Central memory CD8-positive, alpha-beta T cell (primary cell): ENCODE data around the gene MPV17L2.
"Not testable (repeated sequence)": the region's sequence is repeated elsewhere in the genome, so short reads cannot be mapped to it uniquely, and the experiment has no call there.

Source experiments
- ATAC-seq: fragments of 150-1000 bp; cut with Tn5 transposase; replicated peaks from 2 replicates; pipeline ENCODE4 v1.10.0; 2022; ENCODE audit warnings: mild to moderate bottlenecking, moderate FRiP score, moderate number of reproducible peaks; ENCODE audit not compliant: poor library complexity, severe bottlenecking; ENCODE audit errors: extremely low read depth
- DNase-seq, 2 donors: peaks; one replicate each; pipeline ENCODE4 v3.0.0; 2021; ENCODE audit warnings: low spot score in 2 of 2
- H3K27ac Mint-ChIP-seq: one replicate; pipeline ENCODE4 v1.8.0; 2022; ENCODE audit warnings: low read depth, mild to moderate bottlenecking, moderate library complexity, mixed read lengths
- H3K27me3 Mint-ChIP-seq: one replicate; pipeline ENCODE4 v1.8.0; 2022; ENCODE audit warnings: mixed read lengths
- H3K36me3 Mint-ChIP-seq: one replicate; pipeline ENCODE4 v1.8.0; 2022; ENCODE audit warnings: mild to moderate bottlenecking, moderate library complexity, mixed read lengths; ENCODE audit not compliant: insufficient read depth
- H3K4me1 Mint-ChIP-seq: one replicate; pipeline ENCODE4 v1.8.0; 2022; ENCODE audit warnings: mixed read lengths
- H3K4me3 Mint-ChIP-seq: one replicate; pipeline ENCODE4 v1.8.0; 2022; ENCODE audit warnings: mild to moderate bottlenecking, moderate library complexity, mixed read lengths
- H3K9me3 Mint-ChIP-seq: one replicate; pipeline ENCODE4 v1.8.0; 2022; ENCODE audit warnings: mixed read lengths

Gene MPV17L2

DNA sequence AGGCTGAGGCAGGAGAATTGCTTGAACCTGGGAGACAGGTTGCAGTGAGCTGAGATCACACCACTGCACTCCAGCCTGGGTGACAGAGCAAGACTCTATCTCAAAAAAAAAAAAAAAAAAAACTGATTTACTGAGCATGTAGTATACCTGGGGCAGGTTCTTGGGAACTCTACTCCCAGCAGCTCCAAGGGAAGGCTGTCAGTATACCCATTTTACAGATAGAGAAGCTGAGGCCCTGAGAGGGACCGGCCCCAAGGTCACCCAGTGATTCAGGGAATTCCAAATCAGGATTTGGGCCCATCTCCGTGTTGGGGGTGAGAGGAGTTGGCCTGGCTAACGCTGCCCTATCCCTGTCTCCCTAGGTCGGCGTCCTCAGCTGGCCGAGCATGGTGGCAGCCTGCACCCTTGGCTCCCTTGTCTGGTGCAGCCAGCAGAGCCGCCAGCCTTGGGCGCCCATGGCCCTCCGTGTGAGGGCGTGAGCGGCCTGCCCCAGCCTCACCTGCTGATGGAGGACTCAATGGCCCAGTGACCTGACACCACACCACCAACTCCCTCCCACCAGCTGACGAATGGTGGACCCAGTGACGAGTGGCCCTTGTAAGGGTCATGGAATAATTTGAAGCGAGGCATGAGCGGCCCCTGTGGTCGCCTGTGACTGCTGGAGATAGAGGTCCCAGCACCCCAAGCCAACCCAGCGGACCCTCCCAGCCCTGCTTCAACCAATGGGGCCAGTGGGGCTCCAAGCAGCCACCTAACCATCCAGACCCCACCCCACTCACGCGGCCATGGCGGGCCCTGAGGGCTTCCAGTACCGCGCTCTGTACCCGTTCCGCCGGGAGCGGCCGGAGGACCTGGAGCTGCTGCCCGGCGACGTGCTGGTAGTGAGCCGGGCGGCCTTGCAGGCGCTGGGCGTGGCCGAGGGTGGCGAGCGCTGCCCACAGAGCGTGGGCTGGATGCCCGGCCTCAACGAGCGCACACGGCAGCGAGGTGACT lies 37.6 kb upstream of the MPV17L2 start:
- Mint-ChIP-seq H3K4me3 (peak overlapping the region; percentile 36), H3K27ac (peak overlapping the region; percentile 83)

DNA sequence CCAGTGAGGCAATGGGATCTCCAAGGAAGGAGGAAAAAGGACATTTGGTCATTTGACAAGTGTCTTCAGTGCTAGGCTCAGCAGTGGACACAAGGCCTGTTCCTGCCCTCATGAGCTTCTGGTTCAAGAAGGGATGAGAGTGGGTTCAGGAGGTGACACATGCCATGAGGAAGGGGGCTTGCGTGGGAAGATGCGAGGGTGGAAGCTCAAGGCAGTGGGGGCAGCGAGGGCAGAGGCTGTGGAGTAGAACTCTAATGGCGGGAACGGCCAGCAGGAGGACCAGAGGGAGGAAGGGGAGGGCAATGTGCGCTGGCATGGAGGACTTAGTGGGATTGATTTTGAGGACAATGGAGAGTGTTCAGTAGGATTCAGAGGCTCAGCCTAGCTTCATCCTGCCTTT lies 36.8 kb upstream of the MPV17L2 start:
- ATAC-seq (no peak), DNase-seq (no peak)
- Mint-ChIP-seq H3K27ac (no peak overlapping the region), H3K9me3 (no peaks in the 10 kb centered on the region), H3K4me3 (no peak overlapping the region), H3K36me3 (peaks cover 12% of the 10 kb centered on the region), H3K4me1 (peaks cover 28% of the 10 kb centered on the region), H3K27me3 (no peaks in the 10 kb centered on the region)

More for the DNA sequence above, 37.6 kb upstream of the MPV17L2 start:
- no peaks in the 10 kb centered on the region for H3K27me3 Mint-ChIP-seq
- peaks cover 12% of the 10 kb centered on the region for H3K36me3 Mint-ChIP-seq
- peaks cover 23% of the 10 kb centered on the region for H3K4me1 Mint-ChIP-seq
- DNase-seq (no peak), ATAC-seq (no peak)
- no peaks in the 10 kb centered on the region for H3K9me3 Mint-ChIP-seq

DNA sequence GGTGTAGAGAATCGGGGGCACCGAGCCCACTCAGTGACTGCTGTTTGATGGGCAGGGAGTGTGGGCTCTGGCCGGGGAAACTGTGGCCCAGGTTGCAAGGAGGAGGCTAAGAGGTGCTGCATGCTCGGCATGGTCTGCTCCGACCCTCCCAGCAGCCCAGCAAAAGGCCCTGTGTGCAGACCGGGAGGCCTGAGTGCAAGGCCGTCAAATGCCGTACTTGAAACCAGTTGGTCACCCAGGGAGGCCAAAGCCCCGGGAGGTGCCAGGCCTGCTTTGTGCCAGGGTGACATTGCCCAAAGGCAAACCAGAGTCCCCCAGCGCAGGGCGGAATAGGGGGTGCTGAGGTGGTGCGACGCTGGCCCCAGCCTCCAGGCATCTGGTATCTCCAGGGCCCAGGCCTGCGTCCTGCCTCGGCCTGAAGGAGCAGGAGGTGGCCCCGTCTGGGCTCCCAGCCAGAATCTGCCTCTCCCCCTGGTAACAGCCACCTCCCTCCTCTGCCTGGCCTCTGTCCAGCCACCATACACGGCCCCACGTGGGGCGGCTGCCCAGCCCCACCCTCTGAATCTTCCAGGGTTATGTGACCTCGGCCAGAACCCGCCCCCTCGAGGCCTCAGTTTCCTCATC lies 36.1 kb upstream of the MPV17L2 start:
- Mint-ChIP-seq H3K4me3 (no peak overlapping the region), H3K27ac (no peak overlapping the region)

DNA sequence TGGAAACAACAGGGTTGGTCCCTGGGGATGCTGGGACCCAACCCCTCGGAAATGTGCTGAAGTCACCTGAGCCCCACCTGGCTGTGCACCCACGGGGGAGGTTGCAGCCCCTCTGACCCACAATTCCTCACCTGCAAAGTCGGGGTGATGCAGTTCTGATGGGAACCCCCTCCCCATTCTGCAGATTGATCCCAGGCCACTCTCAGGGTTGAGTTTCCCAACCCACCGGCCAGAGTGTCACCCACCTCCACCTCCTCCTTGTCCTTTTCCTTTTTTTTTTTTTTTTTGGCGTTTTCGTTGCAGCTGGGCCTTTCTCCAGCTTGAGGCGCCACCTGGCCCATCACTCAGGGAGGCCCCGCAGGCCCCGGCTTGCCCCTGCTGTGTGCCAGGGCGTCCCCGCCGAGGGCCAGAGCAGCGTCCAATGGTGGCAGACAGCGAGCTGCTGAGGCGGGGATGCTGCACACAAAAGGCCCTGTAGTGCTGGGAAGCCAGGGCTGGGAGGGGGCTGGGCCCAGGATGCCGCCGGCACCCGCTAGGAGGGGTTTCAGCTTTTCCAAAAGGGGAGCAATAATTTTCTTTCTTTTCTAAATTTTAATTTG lies 35.5 kb upstream of the MPV17L2 start:
- H3K4me3 Mint-ChIP-seq = no peak overlapping the region
- DNase-seq (no peak), ATAC-seq (no peak)
- H3K4me1 Mint-ChIP-seq = peaks cover 26% of the 10 kb centered on the region
- no peak overlapping the region for H3K27ac Mint-ChIP-seq
- no peaks in the 10 kb centered on the region for H3K27me3 Mint-ChIP-seq
- no peaks in the 10 kb centered on the region for H3K9me3 Mint-ChIP-seq
- H3K36me3 Mint-ChIP-seq = peaks cover 8% of the 10 kb centered on the region

More for the DNA sequence above, 36.1 kb upstream of the MPV17L2 start:
- DNase-seq (no peak), ATAC-seq (no peak)
- no peaks in the 10 kb centered on the region for H3K9me3 Mint-ChIP-seq
- H3K27me3 Mint-ChIP-seq = no peaks in the 10 kb centered on the region
- peaks cover 31% of the 10 kb centered on the region for H3K4me1 Mint-ChIP-seq
- peaks cover 12% of the 10 kb centered on the region for H3K36me3 Mint-ChIP-seq

DNA sequence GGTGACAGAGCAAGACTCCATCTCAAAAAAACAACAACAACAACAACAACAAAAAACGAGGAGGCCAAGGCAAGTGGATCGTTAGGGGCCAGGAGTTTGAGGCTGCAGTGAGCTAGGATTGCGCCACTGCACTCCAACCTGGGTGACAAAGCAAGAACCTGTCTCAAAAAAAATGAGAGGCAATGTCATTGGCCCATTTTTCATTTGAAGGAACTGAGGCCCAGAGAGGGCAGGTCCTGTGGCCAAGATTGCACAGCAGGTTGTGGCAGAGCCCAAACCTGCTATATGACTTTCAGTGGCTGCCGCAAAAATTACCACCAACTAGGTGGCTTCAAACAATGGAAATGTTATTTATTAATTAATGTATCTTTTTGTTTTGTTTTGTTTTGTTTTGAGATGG lies 34.6 kb upstream of the MPV17L2 start:
- DNase-seq = no peak
- Mint-ChIP-seq H3K9me3 (no peaks in the 10 kb centered on the region), H3K4me3 (no peak overlapping the region), H3K27me3 (no peaks in the 10 kb centered on the region), H3K4me1 (peaks cover 26% of the 10 kb centered on the region), H3K36me3 (peaks cover 14% of the 10 kb centered on the region), H3K27ac (no peak overlapping the region)
- ATAC-seq = no peak

GRCh38 chr19:18159059-18159616 lies 33.9 kb upstream of the MPV17L2 start:
- Mint-ChIP-seq H3K4me1 (peaks cover 21% of the 10 kb centered on the region), H3K36me3 (peaks cover 18% of the 10 kb centered on the region)
- not testable (repeated sequence) for H3K27me3 Mint-ChIP-seq, H3K9me3 Mint-ChIP-seq, H3K27ac Mint-ChIP-seq, DNase-seq, H3K4me3 Mint-ChIP-seq, ATAC-seq

DNA sequence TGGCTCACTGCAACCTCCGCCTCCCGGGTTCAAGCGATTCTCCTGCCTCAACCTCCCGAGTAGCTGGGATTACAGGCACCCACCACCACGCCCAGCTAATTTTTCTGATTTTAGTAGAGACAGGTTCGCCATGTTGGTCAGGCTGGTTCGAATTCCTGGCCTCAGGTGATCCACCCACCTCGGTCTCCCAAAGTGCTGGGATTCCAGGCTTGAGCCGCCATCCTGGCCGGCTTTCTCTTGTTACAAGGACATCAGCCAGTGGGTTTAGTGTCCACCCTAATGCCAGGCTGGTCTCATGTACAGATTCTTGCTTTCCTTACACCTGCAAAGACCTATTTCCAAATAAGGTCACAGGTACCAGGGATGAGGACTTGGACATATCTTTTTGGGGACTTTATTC lies 33.2 kb upstream of the MPV17L2 start:
- no peak for DNase-seq
- peaks cover 15% of the 10 kb centered on the region for H3K4me1 Mint-ChIP-seq
- no peak overlapping the region for H3K27ac Mint-ChIP-seq
- peaks cover 19% of the 10 kb centered on the region for H3K36me3 Mint-ChIP-seq
- no peaks in the 10 kb centered on the region for H3K27me3 Mint-ChIP-seq
- H3K4me3 Mint-ChIP-seq = no peak overlapping the region
- no peaks in the 10 kb centered on the region for H3K9me3 Mint-ChIP-seq
- ATAC-seq = no peak

GRCh38 chr19:18160493-18160970 lies 32.5 kb upstream of the MPV17L2 start:
- Mint-ChIP-seq H3K27ac (peak overlapping the region; percentile 86), H3K4me1 (peaks cover 12% of the 10 kb centered on the region)
- DNase-seq = no peak

DNA sequence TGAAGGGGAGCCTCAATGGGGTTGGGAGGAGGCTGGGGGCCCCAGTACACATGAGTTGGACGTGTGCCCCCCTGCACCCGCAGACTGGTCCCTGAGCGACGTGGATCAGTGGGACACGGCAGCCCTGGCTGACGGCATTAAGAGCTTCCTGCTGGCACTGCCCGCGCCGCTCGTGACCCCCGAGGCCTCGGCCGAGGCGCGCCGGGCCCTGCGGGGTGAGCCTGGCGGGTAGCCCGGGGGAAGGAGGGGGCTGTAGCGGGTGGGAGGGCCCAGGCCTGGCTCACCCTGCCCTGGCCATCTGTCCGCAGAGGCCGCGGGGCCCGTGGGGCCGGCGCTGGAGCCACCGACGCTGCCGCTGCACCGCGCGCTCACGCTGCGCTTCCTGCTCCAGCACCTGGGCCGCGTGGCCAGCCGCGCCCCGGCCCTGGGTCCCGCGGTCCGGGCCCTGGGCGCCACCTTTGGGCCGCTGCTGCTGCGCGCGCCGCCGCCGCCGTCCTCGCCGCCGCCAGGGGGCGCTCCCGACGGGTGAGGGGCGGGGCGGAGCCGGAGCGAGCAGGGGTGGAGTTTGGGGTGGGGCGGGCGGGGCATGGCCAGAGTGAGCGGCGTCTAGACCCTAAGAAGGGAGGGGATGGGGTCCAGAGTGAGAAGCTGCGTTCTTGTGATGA lies 31.9 kb upstream of the MPV17L2 start:
- ATAC-seq (peak; percentile 95), DNase-seq (peak; percentile 69 to 79)
- Mint-ChIP-seq H3K27me3 (no peaks in the 10 kb centered on the region), H3K4me3 (peak overlapping the region; percentile 59), H3K4me1 (peaks cover 11% of the 10 kb centered on the region), H3K9me3 (no peaks in the 10 kb centered on the region), H3K36me3 (peaks cover 26% of the 10 kb centered on the region), H3K27ac (no peak overlapping the region)

More at GRCh38 chr19:18160493-18160970, 32.5 kb upstream of the MPV17L2 start:
- Mint-ChIP-seq H3K4me3 (peak overlapping the region; percentile 59), H3K36me3 (peaks cover 20% of the 10 kb centered on the region), H3K27me3 (no peaks in the 10 kb centered on the region), H3K9me3 (no peaks in the 10 kb centered on the region)
- no peak for ATAC-seq

DNA sequence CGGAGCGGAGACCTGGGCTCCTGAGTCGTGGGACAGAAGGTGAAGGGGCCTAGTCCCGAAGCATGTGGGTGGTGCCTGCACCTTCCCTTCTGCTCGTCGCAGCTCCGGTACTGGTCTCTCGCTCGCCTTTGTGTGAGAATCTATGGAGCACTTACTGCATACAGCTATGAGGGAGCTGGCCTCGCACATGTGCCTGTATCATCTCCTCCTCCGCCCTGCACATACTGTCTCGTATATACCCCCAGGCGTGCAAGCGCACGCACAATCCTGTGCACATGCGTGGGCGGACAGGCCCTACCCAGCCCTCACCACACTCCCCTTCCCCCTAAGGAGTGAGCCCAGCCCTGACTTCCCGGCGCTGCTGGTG lies 31.4 kb upstream of the MPV17L2 start:
- DNase-seq = no peak
- Mint-ChIP-seq H3K4me3 (peak overlapping the region; percentile 54), H3K36me3 (peaks cover 27% of the 10 kb centered on the region), H3K27ac (no peak overlapping the region), H3K27me3 (no peaks in the 10 kb centered on the region), H3K4me1 (peaks cover 11% of the 10 kb centered on the region), H3K9me3 (no peaks in the 10 kb centered on the region)
- ATAC-seq = no peak

DNA sequence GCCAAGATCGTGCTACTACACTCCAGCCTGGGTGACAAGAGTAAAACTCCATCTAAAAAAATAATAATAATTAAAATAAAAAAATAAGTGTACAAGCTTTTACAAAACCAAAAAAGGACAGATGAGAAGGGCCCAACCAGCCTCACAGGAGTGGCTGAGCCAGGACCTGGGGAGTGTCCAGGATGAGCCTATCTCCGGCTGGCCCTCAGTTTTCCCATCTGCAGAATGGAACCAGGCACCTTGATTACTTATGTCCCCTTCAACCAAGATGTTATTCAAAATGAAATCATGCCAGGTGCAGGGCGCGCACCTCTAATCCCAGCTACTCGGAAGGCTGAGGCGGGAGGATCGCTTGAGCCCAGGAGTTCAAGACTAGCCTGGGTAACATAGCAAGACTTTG lies 28.9 kb upstream of the MPV17L2 start:
- ATAC-seq (no peak), DNase-seq (no peak)
- Mint-ChIP-seq H3K27ac (no peak overlapping the region), H3K36me3 (peaks cover 29% of the 10 kb centered on the region), H3K4me3 (no peak overlapping the region), H3K4me1 (peaks cover 16% of the 10 kb centered on the region), H3K9me3 (no peaks in the 10 kb centered on the region), H3K27me3 (no peaks in the 10 kb centered on the region)
